ENCODE data around the gene PTPN14.

The PTPN14 gene

DNA sequence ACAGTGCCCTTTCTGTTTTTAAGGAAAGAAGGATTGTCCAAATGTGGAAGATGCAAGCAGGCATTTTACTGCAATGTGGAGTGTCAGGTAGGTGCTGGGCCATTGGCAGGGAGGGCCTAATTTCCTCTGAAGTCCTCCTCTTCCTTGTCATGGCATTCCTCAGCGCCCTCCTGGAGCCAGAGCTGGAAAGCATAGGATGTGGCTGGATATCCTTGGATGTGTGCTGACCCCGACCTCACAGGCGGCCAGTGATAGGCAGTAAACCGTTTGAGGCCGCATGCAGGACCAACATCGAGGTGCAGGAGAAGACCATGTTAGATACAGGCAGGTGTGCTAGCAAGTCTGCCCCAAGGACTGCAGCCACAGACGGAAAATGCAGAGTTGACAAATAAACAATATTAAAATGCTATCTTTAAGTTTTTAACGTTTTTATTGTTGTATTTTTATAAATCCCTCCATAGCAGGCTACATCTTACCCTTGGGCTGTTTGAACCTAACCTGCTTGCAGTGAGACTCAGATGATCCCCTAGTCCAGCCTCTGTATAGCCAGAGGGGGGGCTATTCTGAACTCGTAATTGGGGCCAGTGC, 246.1 kb downstream of the PTPN14 start:
- no peaks in the 10 kb centered on the region for H3K9me3 ChIP-seq
- TF ChIP-seq, protein P1, sequence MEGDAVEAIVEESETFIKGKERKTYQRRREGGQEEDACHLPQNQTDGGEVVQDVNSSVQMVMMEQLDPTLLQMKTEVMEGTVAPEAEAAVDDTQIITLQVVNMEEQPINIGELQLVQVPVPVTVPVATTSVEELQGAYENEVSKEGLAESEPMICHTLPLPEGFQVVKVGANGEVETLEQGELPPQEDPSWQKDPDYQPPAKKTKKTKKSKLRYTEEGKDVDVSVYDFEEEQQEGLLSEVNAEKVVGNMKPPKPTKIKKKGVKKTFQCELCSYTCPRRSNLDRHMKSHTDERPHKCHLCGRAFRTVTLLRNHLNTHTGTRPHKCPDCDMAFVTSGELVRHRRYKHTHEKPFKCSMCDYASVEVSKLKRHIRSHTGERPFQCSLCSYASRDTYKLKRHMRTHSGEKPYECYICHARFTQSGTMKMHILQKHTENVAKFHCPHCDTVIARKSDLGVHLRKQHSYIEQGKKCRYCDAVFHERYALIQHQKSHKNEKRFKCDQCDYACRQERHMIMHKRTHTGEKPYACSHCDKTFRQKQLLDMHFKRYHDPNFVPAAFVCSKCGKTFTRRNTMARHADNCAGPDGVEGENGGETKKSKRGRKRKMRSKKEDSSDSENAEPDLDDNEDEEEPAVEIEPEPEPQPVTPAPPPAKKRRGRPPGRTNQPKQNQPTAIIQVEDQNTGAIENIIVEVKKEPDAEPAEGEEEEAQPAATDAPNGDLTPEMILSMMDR (IDR thresholded peaks at IDR 0.05; ENCODE audit: low read depth, low read length), result no peak

DNA sequence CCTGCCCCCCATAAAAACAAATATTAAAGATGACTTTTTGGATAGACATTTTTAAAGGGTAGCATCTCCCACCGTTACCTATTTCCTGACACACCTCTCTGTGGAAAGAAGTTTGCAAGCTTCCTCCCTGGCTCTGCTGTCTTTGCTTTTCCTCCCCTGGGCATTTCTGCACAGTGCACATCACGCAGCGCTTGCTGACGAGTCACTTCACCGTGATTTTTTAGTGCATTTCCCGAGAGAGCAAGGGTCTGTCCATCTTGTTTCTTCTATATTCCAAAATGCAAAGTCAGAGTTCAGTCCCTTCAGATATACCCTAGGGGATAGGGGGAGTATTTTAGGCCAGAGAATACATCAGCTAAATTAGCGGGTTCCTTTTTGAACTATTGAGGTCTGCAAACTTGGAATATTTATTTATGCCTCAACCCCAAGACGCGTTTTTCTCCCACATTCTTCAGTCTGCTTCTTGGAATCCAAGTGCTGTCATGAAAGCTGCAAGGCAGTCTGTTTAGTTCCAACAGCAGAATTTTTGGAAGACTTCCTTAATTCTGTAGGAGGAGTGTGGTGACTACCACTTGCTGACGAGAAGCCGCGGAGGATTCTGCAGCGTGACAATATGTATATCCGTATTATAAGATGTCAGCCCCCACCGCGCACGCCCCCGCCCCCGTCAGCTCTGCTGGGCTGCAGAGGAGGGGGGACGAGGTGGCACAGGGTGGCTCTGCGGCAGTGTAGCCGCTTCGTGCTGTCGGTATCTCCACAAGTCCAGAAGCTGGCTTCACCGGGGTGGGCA, 248.1 kb downstream of the PTPN14 start:
- no peaks in the 10 kb centered on the region for H3K4me1 ChIP-seq
- no peak overlapping the region for H3K4me3 ChIP-seq (ENCODE audit: low read depth, low read length)
- TF ChIP-seq, protein P1 (IDR thresholded peaks at IDR 0.05; ENCODE audit: low read depth, low read length), result no peak
- H3K36me3 ChIP-seq, result no peaks in the 10 kb centered on the region
- no peak for DNase-seq
- no peaks in the 10 kb centered on the region for H3K27me3 ChIP-seq
- no peaks in the 10 kb centered on the region for H3K9me3 ChIP-seq

More for the DNA sequence above, 246.1 kb downstream of the PTPN14 start:
- Histone ChIP-seq H3K4me3 (ENCODE audit: low read depth, low read length) (no peak overlapping the region), H3K4me1 (no peaks in the 10 kb centered on the region), H3K27me3 (no peaks in the 10 kb centered on the region), H3K36me3 (no peaks in the 10 kb centered on the region)
- DNase-seq, result no peak

DNA sequence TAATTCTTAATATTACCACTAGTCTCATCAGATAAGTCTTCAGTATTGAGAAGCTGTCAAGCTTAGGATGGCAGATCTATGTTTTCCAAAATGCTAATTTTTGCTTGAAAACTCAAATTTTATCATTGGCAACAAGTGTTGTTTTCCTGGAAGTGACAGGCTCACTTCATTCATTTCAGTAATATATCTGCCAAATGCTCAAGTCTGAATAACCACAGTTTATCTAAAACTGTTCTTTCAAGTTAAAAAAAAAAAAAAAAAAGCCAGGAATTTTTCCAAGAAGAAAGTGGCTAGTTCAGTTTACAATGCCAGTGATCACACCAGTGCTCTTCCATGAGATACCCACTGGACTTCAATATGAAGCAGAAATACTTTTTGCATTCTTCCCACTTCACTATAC, 249.9 kb downstream of the PTPN14 start:
- Histone ChIP-seq H3K27me3 (no peaks in the 10 kb centered on the region), H3K4me3 (ENCODE audit: low read depth, low read length) (no peak overlapping the region), H3K9me3 (no peaks in the 10 kb centered on the region), H3K4me1 (no peaks in the 10 kb centered on the region), H3K36me3 (no peaks in the 10 kb centered on the region)
- no peak for DNase-seq
- TF ChIP-seq, protein P1 (IDR thresholded peaks at IDR 0.05; ENCODE audit: low read depth, low read length), result no peak

DNA sequence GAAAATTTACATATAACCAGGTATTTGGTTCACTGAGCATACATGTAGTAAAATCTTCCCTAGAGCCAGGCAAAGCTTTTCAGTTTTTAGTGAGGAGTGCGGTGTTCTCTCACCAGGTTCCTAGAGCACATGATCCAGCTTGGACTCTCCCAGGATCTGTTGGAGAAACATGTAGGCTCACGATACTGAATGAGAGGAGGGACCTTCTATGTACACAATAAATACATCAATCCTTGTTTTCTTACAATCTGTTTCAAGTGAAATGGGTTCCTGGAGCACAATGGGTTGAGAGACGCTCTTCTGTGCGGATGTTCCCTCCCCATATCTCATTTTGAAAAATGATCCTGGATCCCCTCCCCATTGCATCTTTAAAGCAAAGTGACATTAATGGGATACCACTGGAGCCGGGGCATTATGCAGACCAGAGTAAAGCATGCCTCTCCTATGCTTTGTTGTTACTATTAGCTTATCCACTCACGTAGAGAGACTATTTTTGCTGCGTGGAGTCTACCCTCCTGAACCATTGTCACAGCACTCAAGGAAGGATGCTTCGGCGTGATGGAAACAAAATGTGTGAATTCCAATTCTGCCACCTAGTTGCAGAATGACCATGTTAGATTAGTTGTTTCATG, 251.1 kb downstream of the PTPN14 start:
- H3K4me3 ChIP-seq (ENCODE audit: low read depth, low read length), result no peak overlapping the region
- H3K9me3 ChIP-seq, result no peaks in the 10 kb centered on the region
- no peaks in the 10 kb centered on the region for H3K4me1 ChIP-seq
- H3K27me3 ChIP-seq, result no peaks in the 10 kb centered on the region
- H3K36me3 ChIP-seq, result no peaks in the 10 kb centered on the region
- no peak for DNase-seq
- TF ChIP-seq, protein P1 (IDR thresholded peaks at IDR 0.05; ENCODE audit: low read depth, low read length), result no peak

Measured in BE2C (cell line).